ENCODE measurements around the gene PIAS1.

PIAS1 gene

GRCh38 chr15:68241088-68241935, 187.2 kb downstream of the PIAS1 start:
- no peak for DNase-seq
